Fibroblast of pulmonary artery (primary cell): Measurements from ENCODE around the gene GCSAML.
A peak's percentile ranks its signal among the peaks of the same experiment; 100 is the strongest.

Experiments used
- DNase-seq: peaks from one replicate; pipeline ENCODE4 v3.0.0-alpha.2; 2010; ENCODE audit warnings: low read depth
- H3K4me3 ChIP-seq: replicated peaks from 2 replicates; pipeline ENCODE4 v1.5.1; 2011; ENCODE audit warnings: low read depth, mild to moderate bottlenecking, control low read depth, low read length, moderate library complexity
- TF ChIP-seq, protein P1 (sequence below): IDR thresholded peaks from 2 replicates; pipeline ENCODE4 v1.5.1; 2011; ENCODE audit warnings: mild to moderate bottlenecking, control low read depth, low read length, inconsistent platforms; ENCODE audit errors: missing control alignments

The GCSAML gene

DNA sequence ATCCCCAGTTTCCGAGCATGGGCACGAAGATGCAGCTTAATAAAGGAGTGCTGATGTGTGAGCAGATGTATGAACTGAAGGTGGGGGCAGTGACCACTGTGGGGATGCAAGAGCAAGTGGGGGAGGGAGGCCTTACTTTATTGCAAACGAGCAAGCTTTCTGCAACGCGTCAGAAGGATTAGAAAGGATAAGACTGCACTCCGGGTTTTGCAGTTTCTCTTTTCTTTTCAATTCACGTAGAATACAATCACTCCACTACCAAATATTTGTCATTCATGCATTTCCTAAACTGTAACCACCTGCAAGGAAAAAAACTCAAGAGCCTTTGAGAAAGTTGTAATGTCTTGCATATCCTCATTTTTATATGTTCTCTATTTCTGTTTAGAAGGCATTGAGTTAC is 8.4 kb upstream of the GCSAML start:
- no peak for DNase-seq
- H3K4me3 ChIP-seq, result no peak overlapping the region
- TF ChIP-seq, protein P1, sequence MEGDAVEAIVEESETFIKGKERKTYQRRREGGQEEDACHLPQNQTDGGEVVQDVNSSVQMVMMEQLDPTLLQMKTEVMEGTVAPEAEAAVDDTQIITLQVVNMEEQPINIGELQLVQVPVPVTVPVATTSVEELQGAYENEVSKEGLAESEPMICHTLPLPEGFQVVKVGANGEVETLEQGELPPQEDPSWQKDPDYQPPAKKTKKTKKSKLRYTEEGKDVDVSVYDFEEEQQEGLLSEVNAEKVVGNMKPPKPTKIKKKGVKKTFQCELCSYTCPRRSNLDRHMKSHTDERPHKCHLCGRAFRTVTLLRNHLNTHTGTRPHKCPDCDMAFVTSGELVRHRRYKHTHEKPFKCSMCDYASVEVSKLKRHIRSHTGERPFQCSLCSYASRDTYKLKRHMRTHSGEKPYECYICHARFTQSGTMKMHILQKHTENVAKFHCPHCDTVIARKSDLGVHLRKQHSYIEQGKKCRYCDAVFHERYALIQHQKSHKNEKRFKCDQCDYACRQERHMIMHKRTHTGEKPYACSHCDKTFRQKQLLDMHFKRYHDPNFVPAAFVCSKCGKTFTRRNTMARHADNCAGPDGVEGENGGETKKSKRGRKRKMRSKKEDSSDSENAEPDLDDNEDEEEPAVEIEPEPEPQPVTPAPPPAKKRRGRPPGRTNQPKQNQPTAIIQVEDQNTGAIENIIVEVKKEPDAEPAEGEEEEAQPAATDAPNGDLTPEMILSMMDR, result no peak

DNA sequence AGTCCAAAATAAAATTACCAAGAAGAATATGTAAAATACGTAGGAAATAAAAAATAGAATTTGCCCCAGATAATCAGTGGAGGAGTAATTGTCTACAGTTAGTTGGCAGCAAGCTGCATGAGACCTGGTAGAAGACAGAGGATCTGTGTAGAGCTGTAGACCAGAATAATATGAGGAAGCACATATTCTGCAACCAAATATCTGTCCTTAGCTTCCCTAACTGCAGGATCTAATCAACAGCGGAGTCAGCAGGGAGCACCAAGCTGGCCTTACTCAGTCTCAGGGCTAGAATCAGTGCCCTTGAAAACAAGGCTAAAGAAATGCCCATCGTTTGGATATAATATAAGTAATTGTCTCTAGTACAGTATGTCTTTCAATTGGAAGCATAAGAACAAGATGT is 6.1 kb upstream of the GCSAML start:
- DNase-seq, result no peak
- H3K4me3 ChIP-seq, result no peak overlapping the region
- TF ChIP-seq, protein P1, result no peak

DNA sequence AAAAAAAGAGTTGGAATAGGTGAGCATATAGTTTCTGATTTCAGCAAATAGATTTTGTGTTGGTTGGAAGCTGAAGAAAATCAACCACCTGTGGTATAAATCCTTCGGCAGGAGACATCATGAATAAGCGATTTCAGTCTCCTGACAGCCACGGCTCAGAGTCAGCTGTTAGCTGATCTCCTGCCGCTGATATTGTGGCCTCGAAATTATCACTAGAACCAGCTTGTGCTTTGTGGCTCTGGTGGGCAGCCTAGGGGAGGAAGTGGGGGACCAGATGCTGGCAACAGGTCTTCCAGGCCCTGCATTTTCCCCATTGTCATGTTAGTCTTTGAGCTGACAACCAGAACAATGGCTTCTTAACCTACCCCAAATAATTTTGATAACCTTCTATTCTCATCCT is 842 bp upstream of the GCSAML start:
- TF ChIP-seq, protein P1, result no peak

DNA sequence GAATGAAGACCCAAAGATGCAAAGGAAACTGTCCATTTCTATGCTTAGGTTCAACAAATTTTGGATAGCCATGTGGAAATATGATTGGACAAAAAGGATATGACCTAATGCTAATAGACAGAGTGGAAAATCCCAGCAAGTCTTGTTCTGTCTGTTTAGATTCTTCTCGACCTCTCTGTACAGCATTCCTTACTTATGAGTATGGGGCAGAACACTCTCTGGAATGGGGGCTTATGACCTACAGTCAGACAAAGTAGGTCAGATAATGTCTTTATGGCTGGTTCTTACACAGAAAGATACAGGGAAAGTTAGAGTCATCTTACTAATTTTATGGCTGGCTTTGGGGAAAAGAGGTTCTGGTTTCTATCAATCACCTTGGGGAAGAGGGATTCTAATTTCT is 2.8 kb downstream of the GCSAML start:
- TF ChIP-seq, protein P1, result no peak
- H3K4me3 ChIP-seq, result no peak overlapping the region
- peak; percentile 14 for DNase-seq

More for the DNA sequence above, 842 bp upstream of the GCSAML start:
- no peak overlapping the region for H3K4me3 ChIP-seq
- DNase-seq, result no peak

DNA sequence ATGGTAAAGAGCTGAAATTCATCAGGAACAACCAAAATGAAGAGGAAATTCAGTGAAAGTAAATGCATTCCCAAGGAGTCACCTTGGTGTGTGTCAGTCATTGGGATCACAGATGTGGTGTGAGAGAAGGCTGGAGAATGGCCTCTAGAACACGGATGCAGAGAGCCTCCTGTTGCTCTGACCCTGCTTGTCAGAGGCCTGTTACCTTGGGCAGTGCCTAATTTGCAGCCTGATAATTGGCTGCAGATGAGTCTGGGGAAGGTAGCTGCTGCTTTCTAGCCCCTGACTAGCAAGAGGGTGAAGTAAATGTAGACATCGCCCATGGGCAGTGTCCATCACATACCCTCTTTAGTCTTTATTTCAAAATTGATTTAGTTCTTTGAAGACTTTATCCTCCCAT is 3.3 kb downstream of the GCSAML start:
- no peak for DNase-seq
- no peak overlapping the region for H3K4me3 ChIP-seq
- TF ChIP-seq, protein P1, result no peak

DNA sequence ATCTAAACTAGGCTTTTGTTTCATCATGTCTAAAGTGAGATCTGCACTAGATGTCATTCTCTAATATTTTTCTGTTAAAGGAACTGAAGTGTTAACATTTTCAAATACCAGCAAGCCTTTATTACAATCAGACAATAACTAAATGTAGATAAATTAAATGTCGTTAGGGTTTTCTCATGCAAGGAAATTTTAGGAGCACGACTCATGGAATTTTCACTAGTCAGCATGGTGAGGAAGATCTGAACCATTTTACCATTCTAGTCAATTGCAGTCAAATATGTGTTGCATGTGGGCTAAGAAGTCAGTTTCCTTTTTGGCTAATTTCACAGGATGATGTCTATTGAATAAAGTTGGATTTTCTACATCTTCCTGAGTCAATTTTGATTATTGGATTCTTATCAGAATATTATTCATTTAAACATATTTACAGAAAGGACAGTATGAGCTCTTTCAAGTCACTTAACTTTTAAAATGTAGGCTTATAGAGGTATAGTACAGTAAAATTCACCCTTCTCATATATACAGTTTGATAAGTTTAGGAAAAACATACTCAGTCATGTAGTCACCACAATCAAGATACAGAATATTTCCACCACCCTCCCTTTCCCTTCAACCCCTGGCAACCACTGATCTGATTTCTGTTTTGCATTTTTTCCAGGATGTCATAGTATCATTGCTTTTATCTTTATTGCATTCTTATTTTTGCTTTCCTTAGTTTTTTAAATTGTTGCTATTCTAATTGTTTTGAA is 9.2 kb downstream of the GCSAML start:
- no peak for DNase-seq
- H3K4me3 ChIP-seq, result no peak overlapping the region
- TF ChIP-seq, protein P1, result no peak

DNA sequence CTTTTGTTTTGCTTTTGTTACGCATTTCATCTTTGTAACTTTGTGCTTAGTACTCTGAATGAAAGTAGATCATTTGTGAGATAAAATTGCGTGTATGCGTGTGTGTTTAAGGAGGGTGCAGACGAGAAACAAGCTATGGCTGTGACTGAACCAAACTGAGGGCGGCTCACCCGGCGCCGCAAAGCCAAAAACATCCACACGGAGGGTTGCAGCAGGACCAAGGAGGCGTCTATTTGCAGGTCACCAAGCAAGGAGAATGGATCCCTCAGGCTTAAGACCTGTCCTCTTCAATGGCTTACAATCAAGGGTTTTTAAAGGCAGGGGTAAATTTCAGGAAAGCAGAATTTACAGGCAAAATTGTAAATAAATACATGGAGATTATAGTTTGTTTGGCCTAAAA is 12.8 kb downstream of the GCSAML start:
- TF ChIP-seq, protein P1, result no peak
- no peak for DNase-seq
- no peak overlapping the region for H3K4me3 ChIP-seq
